Spinal cord (tissue), 10 donors: ENCODE results near the gene POU2AF1. TPM values are rescaled to one million over a fixed set of nuclear protein-coding genes. Genes with fewer than 3 reads are reported as not detected.

Experiments
- DNase-seq, 6 donors: peaks; one replicate each; pipeline versions ENCODE4 v3.0.0 to v3.0.0-alpha.2; 2013 to 2015; ENCODE audit warnings: low spot score in 6 of 6, low read depth in 4 of 6
- H3K27ac ChIP-seq: one replicate; pipeline ENCODE4 v1.5.1; 2013; ENCODE audit warnings: low read depth, low read length, control low read depth
- H3K27me3 ChIP-seq: one replicate; pipeline ENCODE4 v1.6.1; 2013; ENCODE audit warnings: low read length; ENCODE audit not compliant: control insufficient read depth, insufficient read depth
- H3K36me3 ChIP-seq: one replicate; pipeline ENCODE4 v1.6.1; 2013; ENCODE audit warnings: low read length; ENCODE audit not compliant: control insufficient read depth, insufficient read depth
- H3K4me1 ChIP-seq: one replicate; pipeline ENCODE4 v1.6.1; 2013; ENCODE audit warnings: low read length; ENCODE audit not compliant: control insufficient read depth, insufficient read depth
- H3K4me3 ChIP-seq: one replicate; pipeline ENCODE4 v1.5.1; 2013; ENCODE audit warnings: low read depth, low read length, control low read depth
- H3K9me3 ChIP-seq: one replicate; pipeline ENCODE4 v1.6.1; 2013; ENCODE audit warnings: low read length; ENCODE audit not compliant: control insufficient read depth, insufficient read depth
- WGBS: methylation state at CpG from one replicate; pipeline ENCODE4 v1.1.5; 2013; ENCODE audit warnings: missing lambda C conversion rate; ENCODE audit not compliant: insufficient coverage; 5-methylcytosine and 5-hydroxymethylcytosine counted together
- polyA plus RNA-seq, 2 donors: library from polyadenylated mRNA; unstranded; fragments of 120-200 nt; gene quantifications; one replicate each; pipeline ENCODE4 v1.2.1, GENCODE V29; 2013; ENCODE audit not compliant: insufficient read length in 2 of 2
- total RNA-seq, 2 donors: library from RNA; depleted of rRNA in 1 of 2; stranded (reverse); fragments of 120-200 nt in 1 of 2; fragments of >200 nt in 1 of 2; gene quantifications; one replicate each; pipeline versions ENCODE4 v1.2.3 to v1.2.4, GENCODE V29; 2013 to 2014
- donor health status: healthy.

The POU2AF1 gene
- total and polyA plus RNA-seq, 4 donors: 0.27 to 4.5 (median 0.51) TPM

- no peak overlapping the region for H3K27ac ChIP-seq
- 78% methylated on average over 2 of the region's 8 CpGs for WGBS
- no peaks in the 10 kb centered on the region for H3K4me1 ChIP-seq
- no peaks in the 10 kb centered on the region for H3K9me3 ChIP-seq
- no peaks in the 10 kb centered on the region for H3K36me3 ChIP-seq
- no peaks in the 10 kb centered on the region for H3K27me3 ChIP-seq
- DNase-seq: no peak
- no peak overlapping the region for H3K4me3 ChIP-seq
Measured at GRCh38 chr11:111365722-111366559, 13.1 kb downstream of the POU2AF1 start.

GRCh38 chr11:111364503-111364902 is 14.6 kb downstream of the POU2AF1 start:
- Histone ChIP-seq H3K4me1 (no peaks in the 10 kb centered on the region), H3K27me3 (no peaks in the 10 kb centered on the region), H3K36me3 (no peaks in the 10 kb centered on the region), H3K9me3 (no peaks in the 10 kb centered on the region), H3K27ac (no peak overlapping the region), H3K4me3 (no peak overlapping the region)
- DNase-seq: no peak
- WGBS: 100% methylated on average over 1 of the region's 3 CpGs

- Histone ChIP-seq H3K27me3 (no peaks in the 10 kb centered on the region), H3K4me3 (no peak overlapping the region), H3K9me3 (no peaks in the 10 kb centered on the region), H3K4me1 (no peaks in the 10 kb centered on the region), H3K27ac (no peak overlapping the region), H3K36me3 (no peaks in the 10 kb centered on the region)
- DNase-seq: no peak
Measured at GRCh38 chr11:111363985-111364384, 15.1 kb downstream of the POU2AF1 start.

- no peaks in the 10 kb centered on the region for H3K9me3 ChIP-seq
- 92% methylated on average over 7 of the region's 9 CpGs for WGBS
- no peak for DNase-seq
Measured at GRCh38 chr11:111362887-111363411, 16.1 kb downstream of the POU2AF1 start.

GRCh38 chr11:111361874-111362273 is 17.2 kb downstream of the POU2AF1 start:
- Histone ChIP-seq H3K36me3 (no peaks in the 10 kb centered on the region), H3K4me1 (no peaks in the 10 kb centered on the region), H3K9me3 (no peaks in the 10 kb centered on the region), H3K27ac (no peak overlapping the region), H3K4me3 (no peak overlapping the region), H3K27me3 (no peaks in the 10 kb centered on the region)
- DNase-seq: no peak
- 95% methylated on average over 2 of the region's 6 CpGs for WGBS

More at GRCh38 chr11:111362887-111363411, 16.1 kb downstream of the POU2AF1 start:
- Histone ChIP-seq H3K4me1 (no peaks in the 10 kb centered on the region), H3K27me3 (no peaks in the 10 kb centered on the region), H3K4me3 (no peak overlapping the region), H3K27ac (no peak overlapping the region), H3K36me3 (no peaks in the 10 kb centered on the region)

- Histone ChIP-seq H3K9me3 (no peaks in the 10 kb centered on the region), H3K27me3 (no peaks in the 10 kb centered on the region), H3K36me3 (no peaks in the 10 kb centered on the region), H3K27ac (no peak overlapping the region), H3K4me3 (no peak overlapping the region), H3K4me1 (no peaks in the 10 kb centered on the region)
- 100% methylated on average over 3 of the region's 7 CpGs for WGBS
- DNase-seq: no peak
Measured at GRCh38 chr11:111361052-111361801, 17.8 kb downstream of the POU2AF1 start.

- 87% methylated on average over 5 of the region's 6 CpGs for WGBS
- Histone ChIP-seq H3K4me1 (no peaks in the 10 kb centered on the region), H3K9me3 (no peaks in the 10 kb centered on the region), H3K36me3 (no peaks in the 10 kb centered on the region), H3K27ac (no peak overlapping the region), H3K27me3 (no peaks in the 10 kb centered on the region), H3K4me3 (no peak overlapping the region)
- no peak for DNase-seq
Measured at GRCh38 chr11:111360150-111361043, 18.7 kb downstream of the POU2AF1 start.

- no peaks in the 10 kb centered on the region for H3K36me3 ChIP-seq
Measured at GRCh38 chr11:111359223-111360149, 19.6 kb downstream of the POU2AF1 start.

More at GRCh38 chr11:111359223-111360149, 19.6 kb downstream of the POU2AF1 start:
- Histone ChIP-seq H3K9me3 (no peaks in the 10 kb centered on the region), H3K4me1 (no peaks in the 10 kb centered on the region), H3K27ac (no peak overlapping the region), H3K27me3 (no peaks in the 10 kb centered on the region), H3K4me3 (no peak overlapping the region)
- 88% methylated on average over 6 of the region's 7 CpGs for WGBS
- DNase-seq: no peak
